Sciatic nerve (tissue), 2 donors: ENCODE results near the gene NRAS. TPM values are rescaled to one million over a fixed set of nuclear protein-coding genes. Genes with fewer than 3 reads are reported as not detected.

ENCODE experiments used
- ATAC-seq: fragments of 200-7000 bp; cut with Tn5 transposase; one replicate; pipeline ENCODE4 v1.9.1; 2020; ENCODE audit warnings: mild to moderate bottlenecking, moderate library complexity
- DNase-seq: peaks from one replicate; pipeline ENCODE4 v3.0.0-alpha.2; 2020; ENCODE audit warnings: low spot score
- intact Hi-C: fragments of 100-400 bp; cut with DNase I; formaldehyde crosslinking; loops from one replicate; pipeline ENCODE4 v1.14.2; 2022
- total RNA-seq: library from RNA; stranded (reverse); fragmentation: NEBNext Ultra II Directional; extraction: Animal tissue kit (Norgen Biotek cat#: 25700); gene quantifications from one replicate; pipeline ENCODE4 v1.2.1, GENCODE V29; 2021
- donor health status: DM: no; HTN: no; CAD: no.
- donor health status: DM: no; HTN: no; CAD: no.

NRAS gene
- total RNA-seq, 1 donor from 2014 or later = 19.4 TPM

- intact Hi-C loops = no loop called here
- DNase-seq = no peak
Observed at GRCh38 chr1:114735479-114735878, 18.9 kb upstream of the NRAS start.

GRCh38 chr1:114729782-114730181 is 13.2 kb upstream of the NRAS start:
- intact Hi-C loops = no loop called here
- no peak for ATAC-seq
- DNase-seq = no peak

More at GRCh38 chr1:114735479-114735878, 18.9 kb upstream of the NRAS start:
- no peak for ATAC-seq

GRCh38 chr1:114728553-114728952 is 12.0 kb upstream of the NRAS start:
- DNase-seq (no peak), ATAC-seq (no peak)
- intact Hi-C loops = no loop called here

DNA sequence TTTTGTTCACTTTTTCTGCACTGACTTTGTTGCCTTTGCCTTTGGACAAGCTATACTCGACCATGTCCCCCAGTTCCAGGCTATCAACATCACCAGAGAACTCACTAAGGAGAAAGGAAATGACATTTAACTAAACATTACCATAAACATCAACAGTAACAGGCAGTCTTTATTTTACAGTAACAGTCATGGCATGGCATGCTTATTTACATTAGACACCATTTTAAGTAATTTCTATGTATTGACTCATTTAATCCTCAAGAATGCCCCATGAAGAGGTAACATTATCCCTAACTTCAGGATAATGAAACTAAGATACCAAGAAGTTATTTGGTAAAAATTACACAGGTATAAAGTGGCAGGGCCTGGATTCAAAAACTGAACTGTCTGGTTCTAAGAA is 8.7 kb upstream of the NRAS start:
- DNase-seq (no peak), ATAC-seq (no peak)
- intact Hi-C loops = no loop called here

DNA sequence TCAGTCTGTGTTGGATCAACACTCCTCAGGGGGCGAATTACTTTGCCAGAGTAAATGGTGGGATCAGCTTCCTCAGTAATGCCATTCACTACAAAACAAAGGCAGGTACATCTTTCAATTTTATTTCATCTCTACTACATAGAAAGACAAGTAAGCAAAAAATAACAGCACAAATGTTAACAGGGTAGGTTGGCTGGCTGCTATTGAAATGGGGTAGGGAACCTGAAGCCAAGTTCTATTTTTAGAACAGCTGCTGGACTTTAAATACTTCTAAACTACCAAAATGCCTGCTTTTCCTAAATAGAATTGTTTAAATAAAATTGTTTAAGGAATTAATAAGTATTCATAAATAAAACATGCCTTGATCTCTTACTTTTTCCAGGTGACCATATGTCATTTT is 7.3 kb upstream of the NRAS start:
- no peak for DNase-seq
- intact Hi-C loops = no loop called here
- no peak for ATAC-seq

DNA sequence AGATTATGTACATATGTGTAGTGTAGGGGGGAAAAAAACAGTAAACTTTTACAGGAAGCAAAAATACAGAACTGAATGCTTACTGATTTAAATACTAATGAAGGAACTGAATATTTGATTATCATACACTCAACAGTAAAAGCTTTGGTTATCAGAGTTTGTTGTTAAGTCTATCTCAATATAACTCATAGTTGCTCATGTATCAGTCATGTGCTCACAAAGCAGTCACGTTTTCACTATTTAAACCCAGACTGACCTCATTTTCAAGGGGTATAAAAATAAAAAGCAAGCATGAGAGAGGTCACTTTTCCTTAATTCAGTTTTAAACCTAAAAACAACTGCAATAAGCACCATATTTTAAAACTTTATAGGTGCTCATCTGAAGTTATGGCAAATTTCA is 6.9 kb upstream of the NRAS start:
- DNase-seq = no peak
- intact Hi-C loops = no loop called here
- no peak for ATAC-seq

DNA sequence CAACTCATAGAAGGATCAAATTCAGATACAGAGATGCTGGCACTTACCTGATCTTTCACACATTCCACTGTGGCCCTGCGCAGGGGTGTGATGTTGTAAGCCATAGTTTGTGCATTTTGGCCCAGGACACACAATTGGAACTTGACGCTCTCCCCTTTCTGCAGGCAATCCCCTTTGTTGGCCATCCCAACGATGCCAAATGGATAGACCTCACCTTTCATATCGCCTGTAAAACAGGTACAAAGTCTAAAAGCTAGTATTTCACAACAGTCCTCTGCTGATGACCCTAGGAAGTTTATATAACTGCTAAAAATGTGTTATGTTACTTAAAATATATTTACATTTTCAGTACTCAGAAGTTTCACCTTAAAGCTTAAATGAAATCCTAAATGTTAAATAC is 3.9 kb upstream of the NRAS start:
- intact Hi-C loops = no loop called here
- DNase-seq (no peak), ATAC-seq (no peak)

DNA sequence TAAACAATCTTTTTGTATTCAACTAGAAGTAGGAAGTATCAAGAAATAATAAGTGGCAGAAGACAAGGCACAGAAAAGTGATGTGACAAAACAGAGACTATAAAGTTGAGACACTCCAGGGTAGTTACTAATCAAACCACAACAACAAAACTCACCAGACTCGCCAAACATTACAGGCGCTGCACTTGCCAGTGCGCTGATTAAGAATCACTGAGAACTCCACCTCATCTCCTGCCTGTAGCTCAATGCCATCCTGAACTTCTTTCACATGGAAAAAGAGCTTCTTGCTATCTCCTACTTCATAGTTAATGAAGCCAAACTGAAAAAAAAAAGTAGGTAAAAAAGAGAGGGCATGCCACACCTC is 2.8 kb upstream of the NRAS start:
- intact Hi-C loops = no loop called here
- DNase-seq (no peak), ATAC-seq (no peak)

GRCh38 chr1:114718661-114719423 is 2.3 kb upstream of the NRAS start:
- intact Hi-C loops = no loop called here
- DNase-seq (no peak), ATAC-seq (no peak)

- intact Hi-C loops = no loop called here
- DNase-seq (no peak), ATAC-seq (no peak)
Observed at GRCh38 chr1:114715952-114716303, 643 bp downstream of the NRAS start.

DNA sequence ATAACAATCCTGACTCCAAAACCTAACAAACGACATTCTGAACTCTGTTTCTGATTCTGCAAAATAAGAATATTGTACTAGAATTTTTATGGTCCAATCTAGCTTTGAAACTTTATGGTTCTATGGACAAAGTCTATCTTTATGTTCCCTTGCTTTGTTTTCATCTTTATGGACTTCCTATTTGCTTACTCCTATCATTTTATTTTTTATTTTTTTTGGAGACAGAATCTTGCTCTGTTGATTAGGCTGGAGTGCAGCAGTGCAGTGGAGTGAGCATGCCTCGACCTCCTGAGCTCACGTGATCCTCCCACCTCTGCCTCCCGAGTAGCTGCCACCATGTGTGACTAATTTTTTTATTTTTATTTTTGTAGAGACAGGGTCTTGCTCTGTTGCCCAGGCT is 3.6 kb downstream of the NRAS start:
- ATAC-seq (no peak), DNase-seq (no peak)
- intact Hi-C loops = no loop called here

DNA sequence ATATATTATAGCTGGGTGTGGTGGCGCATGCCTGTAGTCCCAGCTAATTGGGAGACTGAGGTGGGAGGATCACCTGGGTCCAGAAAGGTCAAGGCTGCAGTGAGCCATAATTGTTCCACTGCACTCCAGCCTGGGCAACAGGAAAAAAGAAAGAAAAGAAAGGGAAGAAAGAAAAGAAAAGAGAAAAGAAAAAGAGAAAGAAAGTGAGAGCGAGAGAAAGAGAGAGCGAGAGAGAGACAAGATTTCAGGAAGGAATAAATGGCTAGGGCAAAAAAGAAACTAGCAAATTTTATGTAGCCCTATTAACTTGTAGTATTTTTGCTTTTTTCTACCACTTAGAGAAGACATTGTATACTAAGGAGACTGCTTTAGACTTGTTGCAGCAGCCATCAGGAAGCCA is 6.2 kb downstream of the NRAS start:
- DNase-seq (no peak), ATAC-seq (no peak)
- intact Hi-C loops = no loop called here

- intact Hi-C loops = no loop called here
- no peak for ATAC-seq
- no peak for DNase-seq
Observed at GRCh38 chr1:114707604-114708003, 9.0 kb downstream of the NRAS start.

GRCh38 chr1:114703242-114703641 is 13.3 kb downstream of the NRAS start:
- intact Hi-C loops = no loop called here
- no peak for DNase-seq
- ATAC-seq = no peak

- intact Hi-C loops = no loop called here
- DNase-seq = no peak
- no peak for ATAC-seq
Observed at GRCh38 chr1:114702737-114703136, 13.8 kb downstream of the NRAS start.

- ATAC-seq (no peak), DNase-seq (no peak)
- intact Hi-C loops = no loop called here
Observed at GRCh38 chr1:114701931-114702330, 14.6 kb downstream of the NRAS start.

DNA sequence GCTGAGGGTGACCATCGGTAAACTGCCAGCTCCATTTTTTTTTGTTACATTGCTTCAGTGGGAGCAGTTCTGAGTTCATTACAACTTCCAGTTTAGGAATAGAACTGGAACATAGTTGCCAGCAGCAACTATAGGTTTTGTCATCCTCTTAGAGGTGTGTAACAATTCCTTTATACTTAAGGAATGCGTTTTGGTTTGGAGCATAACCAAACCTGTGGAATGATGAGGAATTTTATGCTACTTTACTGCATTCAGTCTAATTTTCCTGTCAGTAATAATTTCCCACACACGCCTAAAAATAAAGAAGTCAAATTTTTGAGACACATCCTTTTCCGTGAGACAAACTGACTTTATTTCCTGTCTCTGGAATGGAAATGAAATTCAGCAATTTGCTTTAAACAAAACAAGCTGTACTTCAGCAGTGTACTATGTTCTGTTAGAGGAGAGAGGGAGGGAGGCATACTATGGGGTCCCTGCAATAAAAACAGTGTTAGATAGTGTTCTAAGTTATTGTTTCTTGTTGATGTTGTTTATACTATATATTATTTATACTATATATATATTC is 16.5 kb downstream of the NRAS start:
- intact Hi-C loops = no loop called here
- ATAC-seq = no peak

DNA sequence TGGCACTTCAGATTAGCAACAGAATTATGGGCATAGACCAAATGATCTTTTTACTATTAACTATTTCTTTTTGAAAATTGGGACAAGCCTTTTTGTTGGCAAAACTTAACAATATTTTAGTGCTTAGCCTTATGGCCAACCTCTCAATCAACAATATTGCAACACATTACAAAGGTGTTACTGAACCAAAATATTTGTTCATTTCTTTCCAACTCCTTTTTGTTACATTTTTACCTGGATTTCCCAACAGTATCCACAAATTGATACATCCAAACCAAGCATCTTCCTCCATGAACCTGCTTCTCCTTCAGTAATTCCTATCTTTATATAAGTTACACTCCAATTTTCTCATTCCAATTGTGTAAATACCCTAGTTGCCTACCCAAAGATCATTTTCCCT is 19.8 kb downstream of the NRAS start:
- intact Hi-C loops = no loop called here
- DNase-seq = no peak

More for the DNA sequence above, 16.5 kb downstream of the NRAS start:
- DNase-seq = no peak

DNA sequence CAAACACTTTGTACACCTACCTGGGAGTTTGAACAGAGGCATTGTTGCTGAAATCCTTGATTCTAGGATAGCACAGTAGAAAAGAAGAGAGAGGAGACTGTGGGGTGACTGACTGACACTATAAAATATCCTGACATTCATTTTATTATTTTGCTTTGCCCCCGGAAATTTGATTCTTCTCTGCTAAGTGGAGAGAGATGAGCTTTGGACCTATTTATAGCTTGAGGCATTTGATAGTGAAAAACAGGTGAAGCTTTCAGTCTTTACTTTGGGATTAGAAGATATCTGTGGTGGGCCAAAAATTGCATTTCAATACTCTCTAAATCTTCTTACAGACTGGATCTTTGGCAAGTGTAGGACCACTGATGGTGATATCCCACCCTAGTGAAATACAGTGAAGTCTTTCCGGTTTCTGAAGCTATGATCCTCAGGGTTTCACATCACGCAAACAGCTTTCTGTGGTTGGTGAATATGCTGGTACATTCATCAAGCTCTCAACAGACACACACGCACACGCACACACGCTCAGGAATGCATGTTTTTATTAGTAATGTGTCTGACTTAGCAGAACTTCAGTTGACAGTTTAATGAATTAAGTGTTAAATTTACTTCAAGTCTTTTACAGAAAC is 21.0 kb downstream of the NRAS start, which contains the start of gene AMPD1:
TSS of gene AMPD1 (minus strand) at position 117 of the 629 bp plus-strand sequence. CDS start at position 42, 75 bp downstream.
- no peak for ATAC-seq
- intact Hi-C loops = no loop called here
- DNase-seq = no peak

More for the DNA sequence above, 19.8 kb downstream of the NRAS start:
- ATAC-seq = no peak

- no peak for DNase-seq
- intact Hi-C loops = no loop called here
- ATAC-seq = no peak
Observed at GRCh38 chr1:114694540-114695310, 21.8 kb downstream of the NRAS start.
